DND-41 (cell line): Measurements from ENCODE around the gene PMEL.

ENCODE experiments used
- ATAC-seq: fragments of 200-7000 bp; cut with Tn5 transposase; 3 replicates; pipeline ENCODE4 v1.9.1; 2021; ENCODE audit warnings: low read depth; ENCODE audit not compliant: insufficient read depth
- DNase-seq: peaks from one replicate; pipeline ENCODE4 v3.0.0-alpha.2; 2020
- H2AFZ ChIP-seq: 2 replicates; pipeline ENCODE4 v1.6.0; 2012; ENCODE audit warnings: low read depth, low read length
- H3K27ac ChIP-seq: 2 replicates; pipeline ENCODE4 v1.5.1; 2012; ENCODE audit warnings: low read length, inconsistent platforms
- H3K27me3 ChIP-seq: fragments of 200-600 bp; sonication (generic); 2 replicates; pipeline ENCODE4 v1.6.0; 2012; ENCODE audit warnings: low read length, mild to moderate bottlenecking, inconsistent platforms; ENCODE audit not compliant: insufficient read depth, poor library complexity
- H3K36me3 ChIP-seq: 2 replicates; pipeline ENCODE4 v1.5.1; 2012; ENCODE audit warnings: low read length, inconsistent platforms; ENCODE audit not compliant: insufficient read depth
- H3K4me1 ChIP-seq: 2 replicates; pipeline ENCODE4 v1.5.1; 2012; ENCODE audit warnings: mild to moderate bottlenecking, low read length; ENCODE audit not compliant: insufficient read depth
- H3K4me2 ChIP-seq: 2 replicates; pipeline ENCODE4 v1.6.0; 2012; ENCODE audit warnings: mild to moderate bottlenecking, moderate library complexity, low read length, inconsistent platforms; ENCODE audit not compliant: insufficient read depth
- H3K4me3 ChIP-seq, 2 experiments: fragments of 200-600 bp in 1 of 2; shearing (Covaris generic) in 1 of 2; 2 replicates each; pipeline ENCODE4 v1.5.1; 2012 to 2016; ENCODE audit warnings: inconsistent platforms in 2 of 2, low read length in 2 of 2, mild to moderate bottlenecking in 2 of 2, low read depth in 1 of 2, moderate library complexity in 1 of 2
- H3K79me2 ChIP-seq: 2 replicates; pipeline ENCODE4 v1.6.0; 2012; ENCODE audit warnings: low read length, inconsistent platforms; ENCODE audit not compliant: insufficient read depth
- H3K9ac ChIP-seq: 2 replicates; pipeline ENCODE4 v1.6.0; 2012; ENCODE audit warnings: low read depth, mild to moderate bottlenecking, inconsistent platforms, low read length, moderate library complexity
- H3K9me3 ChIP-seq: 2 replicates; pipeline ENCODE4 v1.5.1; 2012; ENCODE audit warnings: low read length, moderate library complexity, mild to moderate bottlenecking, inconsistent platforms; ENCODE audit not compliant: insufficient read depth, severe bottlenecking
- H4K20me1 ChIP-seq: 2 replicates; pipeline ENCODE4 v1.6.0; 2012; ENCODE audit warnings: low read length; ENCODE audit not compliant: insufficient read depth
- CTCF ChIP-seq: IDR thresholded peaks from 2 replicates; pipeline ENCODE4 v1.5.1; 2012; ENCODE audit warnings: borderline replicate concordance, low read length, moderate library complexity, mild to moderate bottlenecking; ENCODE audit not compliant: poor library complexity, severe bottlenecking; ENCODE audit errors: extremely low read depth
- EZH2 ChIP-seq: IDR thresholded peaks from 3 replicates; pipeline ENCODE4 v1.6.1; 2012; ENCODE audit warnings: borderline replicate concordance, low read depth, mild to moderate bottlenecking, moderate library complexity, low read length, inconsistent platforms; ENCODE audit not compliant: severe bottlenecking

PMEL gene

DNA sequence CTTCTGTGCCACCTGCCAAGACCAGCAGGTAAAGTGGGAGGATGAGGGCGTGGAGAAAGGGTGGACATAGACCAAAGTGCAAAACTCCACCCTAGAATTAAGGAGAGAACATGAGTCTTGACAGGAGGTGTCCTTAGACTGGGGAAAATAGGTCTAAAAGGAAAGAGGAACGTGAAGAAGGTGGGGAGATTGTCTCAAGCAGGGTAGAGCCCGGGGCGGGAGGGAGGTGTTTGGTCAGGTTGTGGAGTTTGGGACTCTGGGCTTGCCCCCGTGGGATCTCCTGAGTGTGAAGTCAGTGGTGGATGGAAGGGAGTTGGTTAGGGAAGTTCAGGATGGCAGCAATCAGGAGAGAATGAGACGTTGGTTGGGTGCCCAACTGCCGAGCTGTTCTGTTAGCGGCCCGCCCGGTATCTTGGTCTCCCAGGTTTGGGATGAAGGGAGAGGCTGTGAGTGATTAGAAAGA lies 34.5 kb downstream of the PMEL start:
- peaks cover 64% of the 10 kb centered on the region for H3K4me1 ChIP-seq
- peaks cover 79% of the 10 kb centered on the region for H3K79me2 ChIP-seq
- peak overlapping the region; percentile 74 to 80 for H3K4me3 ChIP-seq
- peak overlapping the region; percentile 96 for H3K27ac ChIP-seq
- H3K4me2 ChIP-seq, result peak overlapping the region; percentile 94
- peaks cover 47% of the 10 kb centered on the region for H3K36me3 ChIP-seq
- no peak for TF ChIP-seq EZH2
- no peak for TF ChIP-seq CTCF
- DNase-seq (no peak), ATAC-seq (no peak)
- peaks cover 45% of the 10 kb centered on the region for H4K20me1 ChIP-seq
- no peaks in the 10 kb centered on the region for H3K27me3 ChIP-seq
- H3K9me3 ChIP-seq, result no peaks in the 10 kb centered on the region
- H3K9ac ChIP-seq, result peak overlapping the region; percentile 88
- peak overlapping the region; percentile 52 for H2AFZ ChIP-seq

DNA sequence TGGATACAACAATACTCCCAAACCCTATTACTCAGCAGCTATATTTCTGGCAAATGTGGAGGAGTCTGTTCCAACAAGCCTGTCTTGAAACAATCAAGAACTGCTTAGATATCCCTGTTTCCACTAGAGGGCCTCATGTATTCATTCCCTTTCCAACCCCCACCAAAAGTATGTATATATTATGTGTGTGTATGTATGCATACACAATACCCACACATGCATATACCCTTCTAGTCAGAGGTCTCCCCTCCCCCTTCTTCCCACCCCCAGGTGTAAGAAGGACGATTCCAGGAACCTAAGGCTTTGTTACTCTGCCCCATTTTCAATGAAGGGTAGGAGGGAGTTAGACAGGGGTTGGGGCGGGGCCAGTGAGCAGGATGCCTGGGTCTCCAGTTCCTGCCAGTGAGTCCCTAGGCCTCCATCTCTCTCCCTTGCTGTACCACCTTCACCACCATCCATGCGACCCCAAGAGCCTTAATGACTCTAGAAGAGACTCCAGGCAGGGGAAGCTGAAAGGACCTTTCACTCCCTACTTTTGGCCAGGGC lies 35.0 kb downstream of the PMEL start, which contains the start of gene DGKA:
Gene DGKA (plus strand): TSS at position 392 of the 546 bp plus-strand sequence. CDS start 5,342 bp downstream, outside the sequence.
- ATAC-seq (peak; percentile 60), DNase-seq (peak; percentile 97)
- Histone ChIP-seq H3K9ac (peak within 1 kb of the TSS; percentile 88), H3K36me3 (peaks cover 46% of the 10 kb centered on the region), H3K9me3 (no peaks in the 10 kb centered on the region), H3K4me1 (peaks cover 69% of the 10 kb centered on the region), H4K20me1 (peaks cover 43% of the 10 kb centered on the region), H3K27ac (peak within 1 kb of the TSS; percentile 96), H3K27me3 (no peaks in the 10 kb centered on the region), H3K79me2 (peaks cover 79% of the 10 kb centered on the region), H3K4me3 (peak within 1 kb of the TSS; percentile 74 to 80), H3K4me2 (peak within 1 kb of the TSS; percentile 94), H2AFZ (peak within 1 kb of the TSS; percentile 52)
- TF ChIP-seq CTCF (peak; percentile 83), EZH2 (no peak)

DNA sequence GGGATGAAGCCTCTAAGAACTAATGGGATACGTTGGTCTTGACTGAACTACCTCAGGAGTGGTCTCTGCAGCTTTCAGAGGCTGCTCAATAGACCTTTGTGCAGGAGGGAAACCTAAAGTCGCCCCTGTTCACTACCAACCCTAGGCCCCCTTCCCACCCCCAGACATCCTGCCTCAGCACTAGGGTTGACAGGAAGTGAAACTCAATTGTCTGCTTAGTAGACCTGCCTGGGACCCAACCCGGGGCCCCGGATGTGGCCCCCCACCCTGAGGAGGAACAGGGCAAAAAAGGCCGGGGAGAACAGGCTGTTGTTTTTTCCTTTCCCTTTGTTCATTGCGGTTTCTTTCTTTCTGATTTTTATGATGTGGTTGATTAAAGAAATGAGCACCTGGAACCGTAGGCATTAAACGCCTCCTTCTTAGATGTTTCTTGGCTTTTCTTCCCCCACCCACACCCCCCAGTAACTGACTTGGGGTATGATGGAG lies 36.5 kb downstream of the PMEL start:
- H4K20me1 ChIP-seq, result peaks cover 28% of the 10 kb centered on the region
- peak overlapping the region; percentile 99 for H3K27ac ChIP-seq
- peak overlapping the region in 1 of 2 experiments; percentile 70; a peak in 2 of 4 replicates for H3K4me3 ChIP-seq

More for the DNA sequence above, 36.5 kb downstream of the PMEL start:
- Histone ChIP-seq H3K36me3 (peaks cover 42% of the 10 kb centered on the region), H3K27me3 (no peaks in the 10 kb centered on the region), H3K9me3 (no peaks in the 10 kb centered on the region), H3K4me2 (peak overlapping the region; percentile 94), H3K79me2 (peaks cover 79% of the 10 kb centered on the region), H3K9ac (peak overlapping the region; percentile 99), H2AFZ (peak overlapping the region; percentile 31; the same call in 1 of the 2 replicates), H3K4me1 (peaks cover 72% of the 10 kb centered on the region)
- no peak for TF ChIP-seq EZH2
- TF ChIP-seq CTCF, result no peak
- DNase-seq (peak; percentile 99), ATAC-seq (peak; percentile 68)
